GM12878 (cell line): ENCODE measurements around the gene DEGS2. TPM values are rescaled to one million over a fixed set of nuclear protein-coding genes. Genes with fewer than 3 reads are reported as not detected.

Experiments used
- ATAC-seq: fragments of 200-7000 bp; cut with Tn5 transposase; 3 replicates; pipeline ENCODE4 v1.9.1; 2020; ENCODE audit warnings: mild to moderate bottlenecking, moderate library complexity
- BruUV-seq: library from RNA; stranded (reverse); fragments of 400-500 nt; replicated peaks from 2 replicates; lab custom pipeline; 2021; lab: Mats Ljungman, UMichigan
- CTCF ChIA-PET: fragments of 300-600 bp; sonication (Branson Sonifier 250); formaldehyde crosslinking; extraction: SDS; loops from one replicate; lab custom pipeline; 2021; ENCODE audit warnings: inconsistent platforms; lab: Yijun Ruan, JAX
- POLR2A ChIA-PET: fragments of 350-600 bp; formaldehyde crosslinking; extraction: SDS; loops from one replicate; lab custom pipeline; 2021; ENCODE audit warnings: inconsistent platforms; lab: Charles Lee
- RAD21 ChIA-PET: fragments of 300-600 bp; sonication (Branson Sonifier 250); formaldehyde crosslinking; loops from one replicate; lab custom pipeline; 2023; ENCODE audit warnings: antibody characterized with exemption; ENCODE audit not compliant: unreplicated experiment; lab: Charles Lee
- SMC1A ChIA-PET: fragments of 300-600 bp; sonication (Branson Sonifier 250); formaldehyde crosslinking; loops from one replicate; lab custom pipeline; 2023; ENCODE audit not compliant: unreplicated experiment, uncharacterized antibody; lab: Charles Lee
- DNase-seq: peaks from one replicate; pipeline ENCODE4 v3.0.0-alpha.2; 2011; ENCODE audit warnings: low read depth, low spot score
- FAIRE-seq: peaks from 3 replicates; lab custom pipeline; 2011; peaks lifted over from hg19 to GRCh38; lab: Jason Lieb, UNC
- H2AFZ ChIP-seq: 2 replicates; pipeline ENCODE4 v1.6.0; 2011; ENCODE audit warnings: low read depth, low read length, control low read depth; ENCODE audit not compliant: control insufficient read depth
- H3K27ac ChIP-seq: 2 replicates; pipeline ENCODE4 v1.5.1; 2011; ENCODE audit warnings: control low read depth; ENCODE audit not compliant: control insufficient read depth, insufficient read depth
- H3K27me3 ChIP-seq, 2 experiments: replicated peaks in 1 of 2; 2 replicates each; pipeline versions ENCODE4 v1.6.0 to v1.6.1; 2011; ENCODE audit warnings: low read length in 1 of 2; ENCODE audit not compliant: control insufficient read depth in 2 of 2, insufficient read depth in 2 of 2
- H3K36me3 ChIP-seq, 2 experiments: 2 replicates each; pipeline ENCODE4 v1.5.1; 2011; ENCODE audit warnings: low read length in 1 of 2; ENCODE audit not compliant: control insufficient read depth in 2 of 2, insufficient read depth in 2 of 2
- H3K4me1 ChIP-seq: 2 replicates; pipeline ENCODE4 v1.6.1; 2011; ENCODE audit warnings: mild to moderate bottlenecking, low read length, moderate library complexity, mixed read lengths; ENCODE audit not compliant: control insufficient read depth, insufficient read depth
- H3K4me2 ChIP-seq: 2 replicates; pipeline ENCODE4 v1.6.0; 2011; ENCODE audit warnings: control low read depth; ENCODE audit not compliant: control insufficient read depth, insufficient read depth
- H3K4me3 ChIP-seq: fragments of 200-600 bp; sonication (generic); 2 replicates; pipeline ENCODE4 v1.5.1; 2016
- H3K79me2 ChIP-seq: 2 replicates; pipeline ENCODE4 v1.6.0; 2011; ENCODE audit warnings: low read length; ENCODE audit not compliant: control insufficient read depth, insufficient read depth
- H3K9ac ChIP-seq: 2 replicates; pipeline ENCODE4 v1.8.0; 2011; ENCODE audit warnings: low read length, control low read depth, mixed read lengths; ENCODE audit not compliant: control insufficient read depth, insufficient read depth
- H3K9me3 ChIP-seq: replicated peaks from 3 replicates; pipeline ENCODE4 v1.5.1; 2011; ENCODE audit warnings: mild to moderate bottlenecking, low read length; ENCODE audit not compliant: control insufficient read depth, insufficient read depth
- H4K20me1 ChIP-seq: 2 replicates; pipeline ENCODE4 v1.6.0; 2011; ENCODE audit not compliant: control insufficient read depth, insufficient read depth
- DPF2 ChIP-seq: fragments of 450-650 bp; IDR thresholded peaks from 2 replicates; pipeline ENCODE4 v1.6.1; 2017; ENCODE audit warnings: mild to moderate bottlenecking
- FOS ChIP-seq: IDR thresholded peaks from 3 replicates; pipeline ENCODE4 v1.6.1; 2011; ENCODE audit warnings: borderline replicate concordance; ENCODE audit not compliant: insufficient read length; ENCODE audit errors: extremely low read depth
- JUND ChIP-seq: IDR thresholded peaks from 2 replicates; pipeline ENCODE4 v1.6.1; 2012; ENCODE audit warnings: low read depth, mild to moderate bottlenecking, low read length, improper control_type of control experiment, moderate library complexity
- KDM1A ChIP-seq: fragments of 200-600 bp; sonication (generic); IDR thresholded peaks from 2 replicates; pipeline ENCODE4 v1.6.1; 2016; ENCODE audit warnings: borderline replicate concordance
- NFIC ChIP-seq: IDR thresholded peaks from 2 replicates; pipeline ENCODE4 v1.6.1; 2012; ENCODE audit warnings: low read depth, mild to moderate bottlenecking, inconsistent platforms, low read length, moderate library complexity
- POLR2AphosphoS2 ChIP-seq: IDR thresholded peaks from 2 replicates; pipeline ENCODE4 v1.6.1; 2011; ENCODE audit warnings: low read depth, mild to moderate bottlenecking, low read length, improper control_type of control experiment, moderate library complexity
- SMAD1 ChIP-seq: fragments of 450-650 bp; IDR thresholded peaks from 2 replicates; pipeline ENCODE4 v1.6.1; 2018; ENCODE audit warnings: mild to moderate bottlenecking, low read depth; ENCODE audit not compliant: partially characterized antibody
- SP1 ChIP-seq: IDR thresholded peaks from one replicate; pipeline ENCODE4 v1.6.1; 2011; ENCODE audit warnings: low read depth, low read length
- TCF3 ChIP-seq: IDR thresholded peaks from 2 replicates; pipeline ENCODE4 v1.6.1; 2012; ENCODE audit warnings: low read depth, mild to moderate bottlenecking, low read length, borderline replicate concordance; ENCODE audit not compliant: insufficient read depth
- WGBS: methylation state at CpG from one replicate; pipeline ENCODE4 v1.1.6; 2016; ENCODE audit warnings: low lambda C conversion rate; ENCODE audit not compliant: insufficient replicate concordance, insufficient coverage; ENCODE audit errors: missing lambda C conversion rate; 5-methylcytosine and 5-hydroxymethylcytosine counted together
- in situ Hi-C: fragments of 300-500 bp; cut with MboI; formaldehyde crosslinking; loops from 9 replicates; pipeline ENCODE4 v1.14.3; 2018; ENCODE audit warnings: mixed read lengths
- intact Hi-C: fragments of 100-400 bp; cut with micrococcal nuclease; formaldehyde crosslinking; loops from one replicate; pipeline ENCODE4 v1.14.2; 2022; ENCODE audit not compliant: unreplicated experiment
- polyA plus RNA-seq, 11 experiments: library from polyadenylated mRNA; depleted of rRNA in 4 of 11; unstranded in 6 of 11; stranded (reverse) in 5 of 11; fragments of >200 nt; fragmentation: Nextera tagmentation in 4 of 11; fragmentation: Illumina TruSeq in 1 of 11; extraction: Ambion mirVana in 4 of 11; extraction: Trizol in 1 of 11; gene quantifications; 1 replicate in 1 of 11; 2 replicates in 10 of 11; pipeline versions ENCODE4 v1.2.1 to v1.2.3, GENCODE V29; 2011 to 2016; ENCODE audit warnings: inconsistent platforms in 2 of 11, missing spikeins in 2 of 11, low read depth in 1 of 11
- total RNA-seq, 4 experiments: library from RNA; depleted of rRNA in 3 of 4; stranded (reverse); fragments of >200 nt in 3 of 4; fragmentation: Illumina TruSeq in 1 of 4; extraction: Trizol in 1 of 4; gene quantifications; 2 replicates each; pipeline versions ENCODE4 v1.2.1 to v1.2.3, GENCODE V29; 2013 to 2021
- TF ChIP-seq, protein P1 (sequence below): IDR thresholded peaks from 2 replicates; pipeline ENCODE4 v1.6.1; 2011; ENCODE audit warnings: borderline replicate concordance, low read depth, mild to moderate bottlenecking, moderate library complexity, mixed read lengths, low read length; ENCODE audit not compliant: insufficient read depth; ENCODE audit errors: extremely low read length
- TF ChIP-seq, protein P2 (sequence below): fragments of 450-650 bp; IDR thresholded peaks from 2 replicates; pipeline ENCODE4 v1.6.1; 2016; ENCODE audit warnings: mild to moderate bottlenecking
- TF ChIP-seq, protein P3 (sequence below): fragments of 450-650 bp; IDR thresholded peaks from 2 replicates; pipeline ENCODE4 v1.6.1; 2016; ENCODE audit warnings: mild to moderate bottlenecking

Gene DEGS2
- total and polyA plus RNA-seq, 10 of the 15 experiments (the other 5 are each of a cell fraction or from before 2014, with no cell fraction given): 0.01 to 2.5 (median 0.45) TPM; not detected in 1

DNA sequence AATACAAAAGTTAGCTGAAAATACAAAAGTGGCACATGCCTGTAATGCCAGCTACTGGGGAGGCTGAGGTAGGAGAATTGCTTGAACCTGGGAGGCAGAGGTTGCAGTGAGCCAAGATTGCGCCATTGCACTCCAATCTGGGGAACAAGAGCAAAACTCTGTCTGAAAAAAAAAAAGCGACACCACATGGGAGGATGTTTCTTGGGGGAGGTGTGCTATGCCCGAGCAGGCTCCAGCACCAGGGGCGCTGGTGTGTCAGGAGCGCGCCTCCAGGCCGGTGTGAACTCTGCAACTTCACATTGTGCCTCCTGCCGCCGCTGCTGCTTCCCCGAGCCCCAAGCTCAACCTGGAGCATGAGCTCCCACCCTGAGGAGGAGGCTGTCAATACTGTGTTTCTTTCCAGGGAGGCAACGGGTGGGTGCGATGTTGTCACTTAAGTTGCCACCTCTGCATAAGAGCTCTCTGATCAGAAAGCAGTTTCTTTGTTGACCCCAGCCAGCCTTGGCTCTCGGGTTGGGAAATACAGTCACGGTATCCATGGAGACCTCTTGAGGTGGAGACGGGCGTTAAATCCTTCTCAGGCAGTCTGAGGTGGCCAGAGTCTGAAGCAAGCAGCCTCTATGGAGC is 18.9 kb downstream of the DEGS2 start:
- SMC1A ChIA-PET: no interaction called here
- Histone ChIP-seq H3K9me3 (no peaks in the 10 kb centered on the region), H4K20me1 (no peaks in the 10 kb centered on the region), H3K4me3 (no peak overlapping the region), H3K9ac (no peak overlapping the region), H3K27ac (no peak overlapping the region), H2AFZ (no peak overlapping the region), H3K79me2 (no peaks in the 10 kb centered on the region), H3K36me3 (peaks cover 8 to 10% of the 10 kb centered on the region in 2 experiments; a peak in 3 of 4 replicates), H3K4me1 (no peaks in the 10 kb centered on the region), H3K4me2 (no peak overlapping the region), H3K27me3 (no peaks in the 10 kb centered on the region)
- intact Hi-C loops (no loop called here), in situ Hi-C loops (no loop called here)
- BruUV-seq: no TSS peak
- CTCF ChIA-PET: interaction anchor here (0.6 kb wide), 1 partner anchor 135 kb away, joined by 3 read pairs; no protein-coding TSS in a partner anchor
- POLR2A ChIA-PET: no interaction called here
- DNase-seq (no peak), ATAC-seq (no peak), FAIRE-seq (no peak)
- 95% methylated on average over 16 of the region's 16 CpGs for WGBS
- TF ChIP-seq, protein P1, sequence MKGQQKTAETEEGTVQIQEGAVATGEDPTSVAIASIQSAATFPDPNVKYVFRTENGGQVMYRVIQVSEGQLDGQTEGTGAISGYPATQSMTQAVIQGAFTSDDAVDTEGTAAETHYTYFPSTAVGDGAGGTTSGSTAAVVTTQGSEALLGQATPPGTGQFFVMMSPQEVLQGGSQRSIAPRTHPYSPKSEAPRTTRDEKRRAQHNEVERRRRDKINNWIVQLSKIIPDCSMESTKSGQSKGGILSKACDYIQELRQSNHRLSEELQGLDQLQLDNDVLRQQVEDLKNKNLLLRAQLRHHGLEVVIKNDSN: no peak
- TF ChIP-seq POLR2AphosphoS2: 0 out of 2 replicates have a peak, but pooled peaks have one; percentile 7
- RAD21 ChIA-PET: no interaction called here

DNA sequence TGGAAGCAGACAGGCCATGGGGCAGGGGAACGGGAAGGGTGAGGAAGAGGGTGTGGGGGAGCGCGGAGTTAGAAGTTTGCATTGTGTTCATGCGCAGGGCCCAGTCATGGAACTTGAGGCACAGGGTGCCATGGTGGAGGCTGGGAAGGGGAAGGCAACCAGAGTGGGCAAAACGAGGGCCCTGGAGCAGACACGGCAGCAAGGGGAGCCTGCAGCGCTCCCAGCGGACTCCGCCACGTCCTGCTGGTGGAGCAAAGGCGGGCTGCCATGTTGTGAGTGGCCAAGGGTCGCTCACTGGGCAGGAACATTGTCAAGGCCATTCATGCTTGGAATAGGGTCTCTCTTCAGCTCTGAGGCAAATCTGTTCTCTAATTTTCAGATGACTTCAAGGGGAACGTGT is 20.5 kb downstream of the DEGS2 start:
- Histone ChIP-seq H3K4me3 (no peak overlapping the region), H3K4me2 (no peak overlapping the region), H3K27ac (no peak overlapping the region), H3K9ac (no peak overlapping the region), H3K79me2 (no peaks in the 10 kb centered on the region), H2AFZ (no peak overlapping the region), H4K20me1 (no peaks in the 10 kb centered on the region), H3K9me3 (no peaks in the 10 kb centered on the region), H3K27me3 (no peaks in the 10 kb centered on the region), H3K36me3 (peaks cover 10 to 16% of the 10 kb centered on the region in 2 experiments; a peak in 3 of 4 replicates), H3K4me1 (no peaks in the 10 kb centered on the region)
- BruUV-seq: no TSS peak
- no peak for ATAC-seq
- no peak for FAIRE-seq
- RAD21 ChIA-PET: interaction anchor here (1.1 kb wide), 1 partner anchor 67 kb away, joined by 3 read pairs; no protein-coding TSS in a partner anchor
- intact Hi-C loops: no loop called here
- POLR2A ChIA-PET: no interaction called here
- in situ Hi-C loops: no loop called here
- WGBS: 92% methylated on average over 13 of the region's 13 CpGs
- CTCF ChIA-PET: interaction anchor here (1.0 kb wide), 1 partner anchor 17 kb away, joined by 3 read pairs; no protein-coding TSS in a partner anchor
- SMC1A ChIA-PET: no interaction called here
- TF ChIP-seq JUND: no peak
- TF ChIP-seq, protein P2, sequence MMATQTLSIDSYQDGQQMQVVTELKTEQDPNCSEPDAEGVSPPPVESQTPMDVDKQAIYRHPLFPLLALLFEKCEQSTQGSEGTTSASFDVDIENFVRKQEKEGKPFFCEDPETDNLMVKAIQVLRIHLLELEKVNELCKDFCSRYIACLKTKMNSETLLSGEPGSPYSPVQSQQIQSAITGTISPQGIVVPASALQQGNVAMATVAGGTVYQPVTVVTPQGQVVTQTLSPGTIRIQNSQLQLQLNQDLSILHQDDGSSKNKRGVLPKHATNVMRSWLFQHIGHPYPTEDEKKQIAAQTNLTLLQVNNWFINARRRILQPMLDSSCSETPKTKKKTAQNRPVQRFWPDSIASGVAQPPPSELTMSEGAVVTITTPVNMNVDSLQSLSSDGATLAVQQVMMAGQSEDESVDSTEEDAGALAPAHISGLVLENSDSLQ: no peak
- TF ChIP-seq SMAD1: no peak
- no peak for TF ChIP-seq SP1
- TF ChIP-seq, protein P3, sequence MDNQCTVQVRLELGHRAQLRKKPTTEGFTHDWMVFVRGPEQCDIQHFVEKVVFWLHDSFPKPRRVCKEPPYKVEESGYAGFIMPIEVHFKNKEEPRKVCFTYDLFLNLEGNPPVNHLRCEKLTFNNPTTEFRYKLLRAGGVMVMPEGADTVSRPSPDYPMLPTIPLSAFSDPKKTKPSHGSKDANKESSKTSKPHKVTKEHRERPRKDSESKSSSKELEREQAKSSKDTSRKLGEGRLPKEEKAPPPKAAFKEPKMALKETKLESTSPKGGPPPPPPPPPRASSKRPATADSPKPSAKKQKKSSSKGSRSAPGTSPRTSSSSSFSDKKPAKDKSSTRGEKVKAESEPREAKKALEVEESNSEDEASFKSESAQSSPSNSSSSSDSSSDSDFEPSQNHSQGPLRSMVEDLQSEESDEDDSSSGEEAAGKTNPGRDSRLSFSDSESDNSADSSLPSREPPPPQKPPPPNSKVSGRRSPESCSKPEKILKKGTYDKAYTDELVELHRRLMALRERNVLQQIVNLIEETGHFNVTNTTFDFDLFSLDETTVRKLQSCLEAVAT: no peak
- TF ChIP-seq TCF3: no peak
- TF ChIP-seq NFIC: no peak
- no peak for TF ChIP-seq DPF2
- no peak for TF ChIP-seq KDM1A
- no peak for TF ChIP-seq FOS
- DNase-seq: no peak
